Thyroid gland (tissue), 4 donors: ENCODE data around the gene MLF2. TPM values are rescaled to one million over a fixed set of nuclear protein-coding genes. Genes with fewer than 3 reads are reported as not detected.

Experiments
- DNase-seq, 2 donors: peaks; one replicate each; pipeline ENCODE4 v3.0.0-alpha.2; 2019
- H3K27ac ChIP-seq, 3 donors: fragments of 200-600 bp; sonication (generic); 1 replicate in 2 of 3; 2 replicates in 1 of 3; pipeline ENCODE4 v1.5.1; 2016 to 2019; ENCODE audit warnings: mild to moderate bottlenecking in 1 of 3, moderate library complexity in 1 of 3
- H3K27me3 ChIP-seq: fragments of 200-600 bp; sonication (generic); one replicate; pipeline ENCODE4 v1.5.1; 2019
- H3K36me3 ChIP-seq, 2 donors: fragments of 200-600 bp; sonication (generic); one replicate each; pipeline ENCODE4 v1.5.1; 2016 to 2019
- H3K4me1 ChIP-seq, 2 donors: fragments of 200-600 bp; sonication (generic); one replicate each; pipeline ENCODE4 v1.5.1; 2017 to 2019
- H3K4me3 ChIP-seq, 3 donors: fragments of 200-600 bp; sonication (generic); replicated peaks in 1 of 3; 1 replicate in 2 of 3; 2 replicates in 1 of 3; pipeline ENCODE4 v1.5.1; 2016; ENCODE audit warnings: mild to moderate bottlenecking in 1 of 3
- H3K9me3 ChIP-seq: fragments of 200-600 bp; sonication (generic); one replicate; pipeline ENCODE4 v1.5.1; 2017
- CTCF ChIP-seq, 6 experiments: fragments of 200-600 bp in 3 of 6; fragments of 450-650 bp in 3 of 6; sonication (generic) in 3 of 6; IDR thresholded peaks; one replicate each; pipeline ENCODE4 v1.5.1; 2016 to 2019; ENCODE audit warnings: antibody characterized with exemption in 6 of 6, mild to moderate bottlenecking in 2 of 6, inconsistent platforms in 1 of 6, moderate library complexity in 1 of 6
- POLR2A ChIP-seq, 2 donors: fragments of 450-650 bp; IDR thresholded peaks; one replicate each; pipeline ENCODE4 v1.6.1; 2017; ENCODE audit warnings: antibody characterized with exemption in 2 of 2, mild to moderate bottlenecking in 2 of 2, moderate library complexity in 1 of 2
- WGBS, 2 donors: methylation state at CpG; one replicate each; pipeline ENCODE4 v1.1.5; 2017; 5-methylcytosine and 5-hydroxymethylcytosine counted together
- intact Hi-C: fragments of 100-400 bp; cut with DNase I; formaldehyde crosslinking; loops from one replicate; pipeline ENCODE4 v1.15.1; 2023
- total RNA-seq, 4 donors: library from RNA; depleted of rRNA; stranded (reverse); fragments of >200 nt; gene quantifications; one replicate each; pipeline ENCODE4 v1.2.3, GENCODE V29; 2016

MLF2 gene
- total RNA-seq, 4 donors from 2014 or later, result 110 to 253 (median 196) TPM

- no peak for DNase-seq
- TF ChIP-seq CTCF (IDR thresholded peaks at IDR 0.05), result no peak
- TF ChIP-seq POLR2A (IDR thresholded peaks at IDR 0.05), result no peak
- WGBS, 2 donors, result 26 to 29% methylated on average over 7 of the region's 7 CpGs
- peak overlapping the region; percentile 75 to 97 (median 94) for H3K27ac ChIP-seq
- peaks cover 4 to 5% of the 10 kb centered on the region in 2 donors for H3K36me3 ChIP-seq
- peaks cover 26 to 40% of the 10 kb centered on the region in 2 donors for H3K4me1 ChIP-seq
- H3K9me3 ChIP-seq, result no peaks in the 10 kb centered on the region
- intact Hi-C loops, result no loop called here
- H3K4me3 ChIP-seq, result peak overlapping the region in 1 of 3 donors; percentile 69
- no peaks in the 10 kb centered on the region for H3K27me3 ChIP-seq
Measured at GRCh38 chr12:6765048-6765633, 12.2 kb upstream of the MLF2 start.

GRCh38 chr12:6764011-6764828 lies 11.3 kb upstream of the MLF2 start:
- peaks cover 26 to 34% of the 10 kb centered on the region in 2 donors for H3K4me1 ChIP-seq
- TF ChIP-seq POLR2A (IDR thresholded peaks at IDR 0.05) (peak in 1 of 2 donors; percentile 78), CTCF (IDR thresholded peaks at IDR 0.05) (no peak)
- H3K27ac ChIP-seq, result peak overlapping the region; percentile 75 to 97 (median 94)
- WGBS, 2 donors, result 1 to 2% methylated on average over 16 of the region's 16 CpGs
- DNase-seq, result peak; percentile 97 to 98
- intact Hi-C loops, result no loop called here
- H3K27me3 ChIP-seq, result no peaks in the 10 kb centered on the region
- no peaks in the 10 kb centered on the region for H3K36me3 ChIP-seq
- H3K4me3 ChIP-seq, result peak overlapping the region in 1 of 3 donors; percentile 25
- no peaks in the 10 kb centered on the region for H3K9me3 ChIP-seq

GRCh38 chr12:6763380-6763779 lies 10.4 kb upstream of the MLF2 start:
- intact Hi-C loops, result no loop called here
- 69% methylated on average over 4 of the region's 4 CpGs for WGBS, 2 donors

GRCh38 chr12:6759741-6760140 lies 6.8 kb upstream of the MLF2 start:
- intact Hi-C loops, result no loop called here
- Histone ChIP-seq H3K9me3 (no peaks in the 10 kb centered on the region), H3K27ac (no peak overlapping the region), H3K27me3 (no peaks in the 10 kb centered on the region), H3K4me3 (no peak overlapping the region), H3K4me1 (peaks cover 3 to 13% of the 10 kb centered on the region in 2 donors), H3K36me3 (no peaks in the 10 kb centered on the region)
- no peak for TF ChIP-seq POLR2A (IDR thresholded peaks at IDR 0.05)
- no peak for TF ChIP-seq CTCF (IDR thresholded peaks at IDR 0.05)
- DNase-seq, result no peak
- WGBS, 2 donors, result 84 to 90% methylated on average over 5 of the region's 5 CpGs

More at GRCh38 chr12:6763380-6763779, 10.4 kb upstream of the MLF2 start:
- Histone ChIP-seq H3K4me3 (no peak overlapping the region), H3K9me3 (no peaks in the 10 kb centered on the region), H3K36me3 (no peaks in the 10 kb centered on the region), H3K27me3 (no peaks in the 10 kb centered on the region), H3K27ac (peak overlapping the region; percentile 75 to 97 (median 94)), H3K4me1 (peaks cover 21 to 27% of the 10 kb centered on the region in 2 donors)
- TF ChIP-seq CTCF (IDR thresholded peaks at IDR 0.05), result no peak
- no peak for TF ChIP-seq POLR2A (IDR thresholded peaks at IDR 0.05)
- no peak for DNase-seq
